ENCODE results near the gene USP21.

The USP21 gene

DNA sequence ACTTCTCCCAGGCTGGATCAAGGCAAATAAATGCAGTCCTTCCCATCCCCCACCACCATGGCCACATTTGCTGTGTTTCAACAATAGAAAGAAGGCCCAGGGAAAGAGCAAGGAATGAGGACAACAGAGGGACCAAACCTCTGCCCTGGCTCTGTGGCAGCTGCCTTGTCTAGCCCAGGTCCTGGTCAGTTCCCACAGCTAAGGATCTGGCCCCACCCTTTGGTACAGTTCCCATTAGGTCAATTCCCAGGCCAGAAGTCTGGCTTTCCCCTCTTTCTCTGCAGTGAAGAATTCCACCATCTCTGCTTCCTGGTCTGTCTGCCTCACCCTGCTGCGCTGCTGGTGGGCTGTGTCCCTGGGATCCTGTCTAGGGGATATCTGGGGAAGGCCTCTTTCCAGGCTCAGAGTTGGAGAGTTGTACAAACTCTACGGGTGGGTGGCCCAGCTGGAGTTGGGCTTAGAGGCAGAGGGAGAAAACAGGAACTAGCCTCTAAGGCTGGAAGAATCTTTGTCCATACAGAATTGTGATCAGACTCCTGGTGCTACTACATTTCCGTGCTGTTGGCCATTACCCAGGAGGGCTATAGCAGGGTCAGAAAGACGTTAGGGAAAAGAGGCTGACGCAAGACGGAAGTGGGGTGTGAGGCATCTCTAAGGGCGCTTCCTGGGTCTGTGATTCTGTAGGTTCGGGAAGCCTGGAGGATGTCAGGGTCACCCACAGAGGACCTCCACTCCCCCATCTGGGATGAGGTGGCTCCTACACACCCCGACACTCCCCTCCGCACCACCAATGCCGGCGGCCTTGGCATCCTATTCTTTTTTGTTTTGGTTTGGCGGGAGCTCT, 41.9 kb downstream of the USP21 start:
- peak overlapping the region; percentile 92 to 97 (median 96) for H3K27ac Mint-ChIP-seq
- TF ChIP-seq, protein P1, sequence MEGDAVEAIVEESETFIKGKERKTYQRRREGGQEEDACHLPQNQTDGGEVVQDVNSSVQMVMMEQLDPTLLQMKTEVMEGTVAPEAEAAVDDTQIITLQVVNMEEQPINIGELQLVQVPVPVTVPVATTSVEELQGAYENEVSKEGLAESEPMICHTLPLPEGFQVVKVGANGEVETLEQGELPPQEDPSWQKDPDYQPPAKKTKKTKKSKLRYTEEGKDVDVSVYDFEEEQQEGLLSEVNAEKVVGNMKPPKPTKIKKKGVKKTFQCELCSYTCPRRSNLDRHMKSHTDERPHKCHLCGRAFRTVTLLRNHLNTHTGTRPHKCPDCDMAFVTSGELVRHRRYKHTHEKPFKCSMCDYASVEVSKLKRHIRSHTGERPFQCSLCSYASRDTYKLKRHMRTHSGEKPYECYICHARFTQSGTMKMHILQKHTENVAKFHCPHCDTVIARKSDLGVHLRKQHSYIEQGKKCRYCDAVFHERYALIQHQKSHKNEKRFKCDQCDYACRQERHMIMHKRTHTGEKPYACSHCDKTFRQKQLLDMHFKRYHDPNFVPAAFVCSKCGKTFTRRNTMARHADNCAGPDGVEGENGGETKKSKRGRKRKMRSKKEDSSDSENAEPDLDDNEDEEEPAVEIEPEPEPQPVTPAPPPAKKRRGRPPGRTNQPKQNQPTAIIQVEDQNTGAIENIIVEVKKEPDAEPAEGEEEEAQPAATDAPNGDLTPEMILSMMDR (IDR thresholded peaks at IDR 0.05; ENCODE audit: unreplicated experiment in 3 of 3), result no peak

DNA sequence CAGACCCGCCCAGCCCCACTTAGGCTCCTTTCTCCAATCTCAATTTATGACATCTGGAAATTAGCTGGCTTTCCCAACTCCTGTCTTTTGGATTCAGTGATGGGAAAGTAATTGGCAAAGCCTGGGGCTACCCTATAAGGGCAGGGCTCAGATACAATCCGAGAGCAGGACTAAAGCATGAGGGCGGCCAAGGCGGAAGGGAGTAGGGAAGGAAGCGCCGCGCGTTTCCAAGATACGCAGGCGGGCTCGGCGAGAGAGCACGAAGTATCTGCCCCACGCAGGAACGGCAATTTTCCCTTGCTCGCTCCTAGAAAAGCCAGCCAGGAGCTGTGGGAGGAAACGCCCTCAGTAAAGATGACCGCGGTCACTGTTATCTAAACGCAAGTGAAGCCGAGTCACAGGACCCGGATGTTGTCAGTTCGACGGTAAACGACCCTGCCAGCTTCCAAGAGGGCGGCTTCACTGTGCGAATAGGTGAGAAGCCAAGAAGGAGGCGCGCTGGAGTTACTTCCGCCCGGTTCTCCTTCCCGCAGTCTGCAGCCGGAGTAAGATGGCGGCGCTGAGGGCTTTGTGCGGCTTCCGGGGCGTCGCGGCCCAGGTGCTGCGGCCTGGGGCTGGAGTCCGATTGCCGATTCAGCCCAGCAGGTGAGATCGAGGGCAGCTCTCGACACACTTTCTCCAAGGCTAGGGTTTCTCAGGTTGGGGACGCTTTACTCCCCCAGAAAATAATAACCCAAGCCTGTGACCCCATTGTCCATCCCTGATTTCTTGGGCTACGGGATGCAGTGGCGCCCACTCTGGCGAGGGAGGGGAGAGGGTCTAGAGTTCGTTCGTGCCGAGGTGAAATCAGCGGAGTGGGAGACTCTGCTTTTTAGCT, 42.8 kb downstream of the USP21 start, which contains the start of gene NDUFS2:
Gene NDUFS2 (plus strand): TSS at position 532 of the 877 bp plus-strand sequence. CDS start 19 bp downstream, at position 551.
- H3K27me3 Mint-ChIP-seq (ENCODE audit: low read depth), result no peaks in the 10 kb centered on the region
- H3K27ac Mint-ChIP-seq, result peak within 1 kb of the TSS; percentile 92 to 97 (median 96)
- H3K36me3 Mint-ChIP-seq (ENCODE audit: low read depth), result peaks cover 28% of the 10 kb centered on the region
- H3K4me1 Mint-ChIP-seq, result peaks cover 68% of the 10 kb centered on the region
- TF ChIP-seq, protein P1 (IDR thresholded peaks at IDR 0.05; ENCODE audit: unreplicated experiment in 3 of 3), result peak in 2 of 3 experiments; percentile 20 to 43
- no peaks in the 10 kb centered on the region for H3K9me3 Mint-ChIP-seq
- H3K4me3 Mint-ChIP-seq, result peak within 1 kb of the TSS; percentile 94 to 98 (median 97)

More for the DNA sequence above, 41.9 kb downstream of the USP21 start:
- Mint-ChIP-seq H3K4me1 (peaks cover 71% of the 10 kb centered on the region), H3K36me3 (ENCODE audit: low read depth) (peaks cover 20% of the 10 kb centered on the region), H3K27me3 (ENCODE audit: low read depth) (no peaks in the 10 kb centered on the region), H3K9me3 (no peaks in the 10 kb centered on the region), H3K4me3 (peak overlapping the region; percentile 94 to 98 (median 97))

DNA sequence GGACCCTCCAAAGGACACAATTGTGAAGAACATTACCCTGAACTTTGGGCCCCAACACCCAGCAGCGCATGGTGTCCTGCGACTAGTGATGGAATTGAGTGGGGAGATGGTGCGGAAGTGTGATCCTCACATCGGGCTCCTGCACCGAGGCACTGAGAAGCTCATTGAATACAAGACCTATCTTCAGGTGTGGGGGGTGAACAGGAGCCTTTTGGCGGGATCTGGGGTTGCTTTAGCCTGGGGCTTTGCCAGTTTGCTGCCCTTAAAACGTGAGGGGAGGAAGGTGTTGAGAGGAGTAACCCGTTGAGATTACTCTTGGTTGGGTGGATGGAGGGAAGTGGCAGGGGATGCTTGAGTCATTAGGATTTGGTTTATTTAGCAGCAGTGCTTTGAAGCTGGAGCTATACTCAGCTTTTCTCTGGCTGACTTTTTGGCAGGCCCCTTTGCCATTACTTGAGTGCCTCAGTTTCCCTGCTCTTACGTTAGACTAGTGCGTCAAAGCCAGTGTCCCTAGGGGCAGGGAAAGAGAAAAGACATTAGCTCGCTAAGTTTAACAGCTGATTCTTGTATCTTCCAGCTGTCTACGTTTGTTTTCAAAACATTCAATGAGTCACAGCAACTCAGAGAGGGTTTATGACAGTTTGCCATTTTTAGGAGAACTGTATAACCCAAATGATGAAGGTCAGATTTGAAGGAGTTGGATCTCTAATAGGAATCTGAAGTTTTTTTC, 47.3 kb downstream of the USP21 start:
- no peaks in the 10 kb centered on the region for H3K27me3 Mint-ChIP-seq (ENCODE audit: low read depth)
- H3K27ac Mint-ChIP-seq, result no peak overlapping the region

DNA sequence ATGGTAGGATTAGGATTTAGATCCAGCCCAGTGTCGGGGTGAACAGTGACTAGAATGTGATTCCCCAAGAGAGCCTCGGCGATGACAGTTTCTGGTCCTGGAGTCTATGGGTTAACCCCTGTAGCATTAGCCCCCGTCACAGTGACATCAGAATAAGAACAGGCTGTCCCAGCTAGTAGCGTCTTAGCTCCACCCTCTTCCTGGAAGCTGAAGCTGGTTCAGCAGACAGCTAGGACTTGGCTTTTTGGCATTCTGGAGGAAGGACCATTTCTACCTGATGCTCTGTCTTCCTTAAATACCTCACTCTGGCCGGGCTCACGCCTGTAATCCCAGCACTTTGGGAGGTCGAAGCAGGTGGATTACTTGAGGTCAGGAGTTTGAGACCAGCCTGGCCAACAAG, 47.9 kb downstream of the USP21 start:
- peaks cover 21% of the 10 kb centered on the region for H3K4me1 Mint-ChIP-seq
- TF ChIP-seq, protein P1 (IDR thresholded peaks at IDR 0.05; ENCODE audit: unreplicated experiment in 3 of 3), result no peak
- H3K4me3 Mint-ChIP-seq, result no peak overlapping the region
- no peaks in the 10 kb centered on the region for H3K9me3 Mint-ChIP-seq
- no peak overlapping the region for H3K27ac Mint-ChIP-seq
- H3K27me3 Mint-ChIP-seq (ENCODE audit: low read depth), result no peaks in the 10 kb centered on the region
- H3K36me3 Mint-ChIP-seq (ENCODE audit: low read depth), result peaks cover 59% of the 10 kb centered on the region

More for the DNA sequence above, 47.3 kb downstream of the USP21 start:
- TF ChIP-seq, protein P1 (IDR thresholded peaks at IDR 0.05; ENCODE audit: unreplicated experiment in 3 of 3), result no peak
- H3K4me1 Mint-ChIP-seq, result peaks cover 27% of the 10 kb centered on the region
- H3K36me3 Mint-ChIP-seq (ENCODE audit: low read depth), result peaks cover 53% of the 10 kb centered on the region
- no peak overlapping the region for H3K4me3 Mint-ChIP-seq
- H3K9me3 Mint-ChIP-seq, result no peaks in the 10 kb centered on the region

DNA sequence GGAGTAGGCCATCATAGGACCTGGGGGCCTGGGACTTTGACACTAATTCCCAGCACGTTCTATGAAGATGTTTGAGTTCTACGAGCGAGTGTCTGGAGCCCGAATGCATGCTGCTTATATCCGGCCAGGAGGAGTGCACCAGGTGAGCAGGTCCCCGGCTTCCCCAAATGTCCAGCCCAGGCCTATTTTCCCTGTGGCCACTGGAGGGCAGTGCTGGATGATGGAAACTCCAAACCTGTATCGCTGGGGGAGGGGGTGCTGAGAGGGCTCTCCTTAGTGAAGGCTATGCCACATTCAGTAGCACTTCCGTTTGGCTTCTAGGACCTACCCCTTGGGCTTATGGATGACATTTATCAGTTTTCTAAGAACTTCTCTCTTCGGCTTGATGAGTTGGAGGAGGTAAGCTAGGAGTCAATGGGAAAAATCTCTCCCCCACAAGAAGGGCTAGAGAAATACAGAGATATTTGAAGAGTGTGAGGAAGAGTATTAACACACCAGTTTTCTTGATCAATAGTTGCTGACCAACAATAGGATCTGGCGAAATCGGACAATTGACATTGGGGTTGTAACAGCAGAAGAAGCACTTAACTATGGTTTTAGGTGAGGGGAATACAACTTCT, 50.6 kb downstream of the USP21 start:
- Mint-ChIP-seq H3K4me3 (no peak overlapping the region), H3K36me3 (ENCODE audit: low read depth) (peaks cover 73% of the 10 kb centered on the region), H3K9me3 (no peaks in the 10 kb centered on the region), H3K27ac (peak overlapping the region in 1 of 3 experiments; percentile 6), H3K27me3 (ENCODE audit: low read depth) (no peaks in the 10 kb centered on the region), H3K4me1 (peaks cover 12% of the 10 kb centered on the region)
- TF ChIP-seq, protein P1 (IDR thresholded peaks at IDR 0.05; ENCODE audit: unreplicated experiment in 3 of 3), result peak; percentile 83 to 91 (median 83)
